HTERT RPE-1 (cell line): ENCODE data around the gene ENTPD6.

Experiments used
- in situ Hi-C: fragments of 300-500 bp; cut with MboI; formaldehyde crosslinking; loops from 4 replicates; pipeline ENCODE4 v1.14.3; 2020; ENCODE audit warnings: low sequenced_read_pairs

ENTPD6 gene

DNA sequence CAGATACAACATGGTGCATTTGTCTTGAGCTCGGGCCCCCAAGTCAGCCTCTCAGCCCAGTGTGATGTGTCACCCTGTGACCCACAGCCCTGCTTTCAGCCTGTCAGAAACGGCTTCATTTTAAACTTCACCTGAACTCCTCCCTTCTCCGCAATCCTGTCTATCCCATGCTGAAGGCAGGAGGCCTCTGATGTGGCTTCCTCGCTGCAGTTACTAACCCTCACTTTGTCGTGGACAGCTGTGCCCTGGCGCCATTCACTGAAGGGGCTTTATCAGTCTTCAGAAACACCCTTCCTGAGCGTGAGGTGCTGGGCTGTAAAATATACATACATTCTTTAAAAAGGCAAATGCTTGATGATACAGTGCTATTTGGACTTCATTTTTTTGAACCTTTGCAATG, 7.9 kb upstream of the ENTPD6 start:
- in situ Hi-C loops, result no loop called here

DNA sequence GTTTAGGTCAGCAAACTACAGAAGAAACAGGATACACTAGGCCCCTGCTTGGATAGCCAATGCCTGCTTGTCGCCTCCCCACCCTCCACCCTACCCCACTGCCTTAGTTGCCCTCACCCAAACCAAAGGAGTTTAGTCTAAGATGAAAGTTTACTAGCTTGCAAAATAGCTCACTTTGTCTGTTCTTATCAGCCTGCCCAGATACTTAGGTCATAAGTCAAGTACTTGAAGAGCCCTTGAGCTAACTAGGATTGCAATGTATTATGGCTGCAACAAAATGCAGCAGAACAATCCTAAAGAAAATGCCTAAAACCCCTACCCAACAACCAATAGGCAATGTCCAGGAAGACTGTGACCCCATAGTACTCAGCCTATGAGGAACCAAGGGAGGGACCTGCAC, 7.3 kb upstream of the ENTPD6 start:
- in situ Hi-C loops, result no loop called here

DNA sequence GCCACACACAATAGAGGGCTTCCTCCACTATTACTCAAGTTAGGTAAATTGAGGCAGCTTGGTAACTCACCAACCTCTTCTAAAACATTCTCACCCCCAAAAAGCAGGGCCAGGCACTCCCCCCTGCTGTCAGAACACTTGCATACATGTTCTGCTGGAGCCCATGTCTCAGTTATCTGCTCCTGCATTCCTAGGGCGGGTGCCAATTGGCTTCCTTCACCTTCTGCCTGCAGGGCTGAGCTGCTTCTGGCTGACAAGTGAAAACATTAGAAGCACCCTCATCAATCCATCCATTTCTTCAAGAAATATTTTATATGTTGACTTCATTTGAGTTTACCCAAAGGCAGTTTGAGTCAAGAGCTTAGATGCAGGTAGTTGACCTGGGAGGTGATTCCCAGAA, 4.5 kb upstream of the ENTPD6 start:
- in situ Hi-C loops, result no loop called here

DNA sequence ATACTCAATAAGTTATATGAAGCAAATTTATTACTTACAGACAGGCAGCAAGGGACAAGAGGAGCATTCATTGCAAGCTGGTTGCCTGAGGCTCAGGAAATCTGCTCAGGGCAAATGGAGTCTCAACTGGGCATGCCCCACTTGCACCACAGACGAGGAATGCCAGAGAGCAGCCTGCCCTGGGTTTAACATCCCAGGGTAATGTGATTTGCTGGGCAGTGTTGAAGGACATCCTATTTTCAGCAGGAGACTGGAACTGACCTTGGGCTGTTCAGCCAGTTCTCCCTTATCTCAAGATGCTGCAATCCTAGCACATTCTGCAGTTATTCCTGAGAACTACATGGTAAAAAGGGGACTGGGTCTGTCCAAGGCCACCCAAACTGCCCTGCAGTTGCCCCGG, 3.8 kb upstream of the ENTPD6 start:
- in situ Hi-C loops, result no loop called here

DNA sequence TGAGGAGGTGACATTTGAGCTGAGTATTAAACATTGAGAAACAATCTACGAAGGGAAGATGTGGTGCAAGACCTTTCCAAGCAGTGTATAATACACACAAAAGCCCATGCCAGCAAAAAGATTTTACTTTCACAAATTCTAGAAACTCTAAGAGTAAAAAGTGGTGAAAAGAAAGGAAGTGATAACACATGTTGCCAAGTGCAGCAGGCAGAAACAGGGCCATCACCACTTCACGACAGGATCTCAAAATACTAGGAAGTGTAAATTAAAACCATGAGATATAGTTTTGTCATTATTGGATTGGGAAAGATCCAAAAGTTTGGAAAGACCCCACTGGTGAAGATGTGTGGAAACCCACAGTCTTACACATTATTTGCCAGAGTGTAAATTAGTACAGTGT, 1.7 kb upstream of the ENTPD6 start:
- in situ Hi-C loops, result no loop called here

DNA sequence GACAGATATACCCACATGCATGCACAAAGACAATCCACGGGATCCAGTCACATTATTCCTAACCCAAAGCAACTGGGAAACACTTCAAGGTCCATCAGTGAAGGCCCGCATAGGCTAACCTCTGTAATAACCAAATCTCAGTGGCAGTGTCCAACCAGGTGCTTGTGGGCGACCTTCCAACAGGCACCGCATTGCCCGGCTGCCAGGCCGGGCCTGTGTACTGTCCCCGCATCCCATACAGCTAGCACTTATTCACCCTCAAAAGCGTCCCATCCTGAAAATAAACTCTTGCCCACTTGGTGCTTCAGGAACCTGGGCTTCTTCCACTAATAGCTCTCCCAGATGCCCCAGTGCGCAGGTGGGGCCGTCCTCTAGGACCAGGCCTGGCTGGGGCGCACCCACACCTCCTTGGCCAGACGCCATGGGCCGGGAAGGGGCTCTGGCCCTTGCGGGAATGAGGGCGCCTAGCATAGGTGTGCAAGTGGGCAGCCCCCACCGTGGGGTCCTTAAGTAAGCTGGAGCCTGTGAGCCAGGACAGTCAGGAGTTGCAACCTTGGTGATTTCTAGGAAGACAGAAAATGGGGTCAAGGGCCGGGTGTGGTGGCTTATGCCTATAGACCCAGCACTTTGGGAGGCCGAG, 1.1 kb upstream of the ENTPD6 start:
- in situ Hi-C loops, result no loop called here

DNA sequence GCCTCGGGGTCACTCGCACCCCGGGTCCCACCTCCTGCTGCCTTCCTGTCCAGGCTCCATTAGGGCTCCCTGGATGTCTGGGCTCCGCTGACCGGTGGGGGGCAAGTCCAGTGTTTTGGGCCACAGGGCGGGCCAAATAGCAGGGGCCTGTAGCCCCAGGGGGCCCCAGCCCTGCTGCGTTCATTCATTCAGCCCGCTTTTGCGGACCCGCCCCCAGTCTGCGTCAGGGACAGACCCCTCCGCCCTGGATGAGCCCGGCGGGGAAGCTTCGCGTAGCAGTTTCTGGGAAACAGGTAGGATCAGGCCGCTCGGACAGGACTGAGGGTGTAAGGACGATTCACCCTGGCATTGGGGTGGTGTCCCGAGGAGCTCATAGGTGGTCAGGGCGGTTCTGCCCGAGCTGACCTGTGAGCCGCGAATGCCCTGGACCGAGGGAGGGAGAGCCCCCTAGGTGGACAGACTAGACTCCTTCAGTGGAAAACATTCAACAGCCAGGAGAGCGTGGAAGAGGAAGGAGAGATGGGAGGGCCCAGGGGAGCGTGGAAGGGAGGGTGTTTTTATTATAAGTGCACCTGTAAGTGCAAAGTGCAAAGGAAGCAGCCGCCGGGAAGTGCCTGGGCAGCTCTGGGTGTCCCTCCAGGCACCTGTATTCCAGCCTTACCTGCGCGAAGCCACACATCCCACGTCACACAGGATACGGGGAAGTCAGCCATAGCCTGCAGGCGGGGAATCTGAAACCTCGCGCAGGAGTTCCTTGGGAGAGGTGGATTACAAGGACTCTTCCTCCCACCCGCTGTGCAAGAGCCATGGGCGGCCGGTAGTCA, 662 bp downstream of the ENTPD6 start:
- in situ Hi-C loops, result no loop called here

DNA sequence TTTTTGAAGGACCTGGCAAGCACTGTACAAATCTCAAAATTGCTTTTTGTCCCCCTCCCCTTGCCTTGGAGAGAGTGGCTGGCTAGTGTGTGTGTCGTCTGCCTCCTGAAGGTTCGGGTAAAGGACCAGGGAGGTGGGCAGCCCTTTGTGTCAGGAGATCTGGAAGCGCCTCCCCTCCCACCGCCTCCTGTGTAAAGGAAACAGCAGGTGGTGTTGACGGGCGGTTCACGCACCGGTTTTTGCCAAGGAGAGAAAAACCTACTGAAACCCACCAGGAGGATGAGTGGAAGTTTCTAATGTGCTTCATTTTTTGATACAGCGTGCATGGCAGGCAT, 1.2 kb downstream of the ENTPD6 start:
- in situ Hi-C loops, result no loop called here

DNA sequence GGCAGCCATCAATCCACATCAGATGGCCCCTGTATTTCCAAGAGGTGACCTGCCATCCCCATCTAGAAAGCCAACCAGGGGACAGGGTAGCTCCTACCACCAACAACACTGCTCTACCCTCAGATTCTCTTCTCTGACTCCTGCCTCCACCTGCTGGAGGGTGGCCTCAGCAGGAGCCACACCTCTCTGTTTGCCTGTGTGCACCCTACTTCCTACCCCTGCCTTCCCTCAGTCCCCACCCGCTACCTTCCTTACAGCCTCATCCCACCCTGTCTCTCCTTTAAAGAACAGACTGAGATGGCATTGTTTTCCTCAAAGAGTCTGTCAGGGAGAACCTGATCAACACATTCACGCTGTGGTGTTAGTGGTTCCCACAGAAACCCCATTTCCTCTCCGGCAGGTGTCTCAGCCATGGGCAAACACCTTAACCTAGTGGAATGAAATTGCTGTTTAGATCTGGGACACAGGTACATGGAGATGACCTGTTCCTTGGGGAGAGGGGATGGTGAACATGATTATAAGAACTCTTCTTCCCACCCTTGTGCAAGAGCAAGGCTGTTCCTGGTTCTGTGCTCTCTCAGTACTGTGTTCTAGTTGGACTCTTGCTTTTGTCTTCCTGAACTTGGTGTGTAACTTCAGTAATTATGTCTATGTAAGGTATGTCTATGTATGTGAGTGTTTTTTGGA, 1.8 kb downstream of the ENTPD6 start:
- in situ Hi-C loops, result no loop called here

DNA sequence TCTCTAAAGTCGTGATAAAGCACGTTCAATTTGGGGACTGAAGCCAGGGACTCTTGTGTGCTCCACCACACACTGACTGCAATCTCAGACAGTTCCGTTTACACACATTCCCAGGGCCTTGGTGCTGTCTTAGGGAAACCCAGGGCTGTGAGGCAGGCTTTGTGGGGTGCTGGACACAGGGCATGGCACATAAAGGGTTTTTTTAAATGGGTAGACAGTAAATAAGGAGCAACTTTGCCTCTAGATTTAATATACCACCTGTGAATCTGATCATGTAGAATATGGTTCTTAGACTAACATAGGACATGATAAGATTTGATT, 2.3 kb downstream of the ENTPD6 start:
- in situ Hi-C loops, result no loop called here

DNA sequence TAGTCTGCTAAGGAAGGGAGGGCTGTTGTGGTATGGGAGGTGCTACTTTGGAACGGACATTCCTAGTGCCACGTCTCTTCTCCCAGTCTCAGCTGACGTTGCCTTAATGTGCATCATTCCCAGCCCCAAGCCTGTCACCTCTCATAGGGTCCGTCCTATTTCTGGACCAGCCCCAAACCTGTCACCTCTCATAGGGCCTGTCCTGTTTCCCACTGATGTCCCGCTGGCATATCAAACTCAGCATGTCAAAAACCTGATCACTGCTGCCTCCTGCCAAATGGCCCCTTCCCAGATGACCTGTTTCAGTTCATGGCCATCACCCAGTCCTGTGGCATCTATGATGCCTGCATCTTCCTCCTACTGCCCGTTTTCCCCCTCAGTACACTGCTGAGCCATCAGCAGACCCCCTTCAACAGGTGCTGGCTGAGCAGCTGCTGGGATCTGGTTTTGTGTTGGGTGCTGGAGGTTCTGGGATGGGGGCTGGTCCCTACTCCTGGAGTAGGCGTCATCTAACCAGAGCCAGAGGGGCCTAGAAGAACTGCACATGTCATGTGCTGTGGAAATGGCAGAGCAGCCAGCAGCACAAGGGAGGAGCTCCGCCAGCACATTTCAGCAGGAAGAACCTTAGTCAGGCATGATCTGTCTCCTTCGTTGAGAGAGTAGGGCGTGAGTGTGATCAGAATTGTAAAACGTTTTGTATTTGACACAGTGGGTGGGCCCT, 3.3 kb downstream of the ENTPD6 start:
- in situ Hi-C loops, result no loop called here

DNA sequence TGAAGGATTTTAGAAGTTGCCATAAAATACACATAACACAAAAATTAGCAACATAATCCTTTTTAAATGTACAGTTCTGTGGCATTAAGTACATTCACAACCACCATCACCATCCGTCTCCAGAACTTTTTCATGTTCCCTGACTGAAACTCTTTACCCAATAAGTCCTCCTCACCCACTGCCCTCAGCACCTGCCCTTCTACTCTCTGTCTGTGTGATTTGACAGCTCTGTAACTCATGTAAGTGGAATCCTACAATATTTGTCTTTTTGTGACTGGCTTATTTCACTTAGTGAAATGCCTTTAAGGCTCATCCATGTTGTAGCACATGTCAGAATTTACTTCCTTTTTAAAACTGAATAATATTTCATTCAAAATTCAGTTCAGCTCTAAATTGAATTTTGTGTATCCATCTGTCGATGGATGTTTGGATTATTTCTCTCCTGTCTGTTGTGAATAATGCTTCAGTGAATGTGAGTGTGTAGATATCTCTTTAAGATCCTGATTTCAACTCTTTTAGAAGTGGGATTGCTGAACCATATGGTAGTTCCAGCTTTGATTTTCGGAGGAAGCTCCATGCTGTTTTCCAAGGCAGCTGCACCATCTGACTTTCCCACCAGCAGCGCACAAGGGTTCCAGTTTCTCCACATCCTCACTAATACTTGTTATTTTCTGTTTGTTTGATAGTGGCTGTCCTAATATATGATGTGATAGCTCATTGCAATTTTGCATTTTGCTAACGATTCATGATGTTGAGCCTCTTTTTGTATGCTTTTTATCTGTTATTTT, 4.2 kb downstream of the ENTPD6 start:
- in situ Hi-C loops, result no loop called here

DNA sequence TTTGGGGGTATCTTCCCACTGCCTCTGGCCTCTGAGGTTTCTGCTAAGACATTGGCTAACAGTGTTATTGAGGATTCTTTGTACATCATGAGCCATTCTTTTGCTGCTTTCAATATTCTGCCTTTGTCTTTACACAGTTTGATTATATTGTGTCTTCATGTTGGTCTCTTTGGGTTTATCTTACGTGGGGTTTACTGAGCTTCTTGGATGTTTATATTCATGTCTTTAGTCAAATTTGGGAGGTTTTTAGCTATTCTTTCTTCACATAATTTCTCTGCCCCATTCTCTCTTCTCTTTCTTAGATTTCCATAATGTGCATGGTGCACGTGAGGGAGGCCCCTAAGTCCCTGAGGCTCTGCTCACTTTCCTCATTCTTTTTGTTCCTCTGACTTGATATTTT, 7.6 kb downstream of the ENTPD6 start:
- in situ Hi-C loops, result no loop called here

DNA sequence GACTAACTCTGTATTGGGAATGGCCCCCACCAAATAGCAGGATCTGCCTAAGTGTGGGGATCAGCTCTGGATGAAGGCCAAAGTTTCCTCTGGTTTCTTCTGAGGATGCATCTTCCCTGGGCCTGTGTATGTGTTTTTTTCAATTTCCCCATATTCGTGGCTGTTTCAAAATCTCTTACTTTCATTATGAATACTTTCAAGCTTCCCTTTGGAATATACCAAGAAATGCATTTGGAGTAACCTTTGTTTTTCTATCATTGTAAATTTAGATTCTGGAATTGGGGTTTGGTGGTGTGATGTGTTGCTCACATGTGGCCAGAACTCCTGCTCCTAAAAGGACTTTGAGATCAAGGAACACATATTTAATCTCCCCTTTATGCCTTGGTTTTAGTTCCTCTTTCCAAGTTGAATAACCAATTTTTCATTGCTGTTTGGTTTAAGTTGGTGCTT, 8.4 kb downstream of the ENTPD6 start:
- in situ Hi-C loops, result no loop called here

DNA sequence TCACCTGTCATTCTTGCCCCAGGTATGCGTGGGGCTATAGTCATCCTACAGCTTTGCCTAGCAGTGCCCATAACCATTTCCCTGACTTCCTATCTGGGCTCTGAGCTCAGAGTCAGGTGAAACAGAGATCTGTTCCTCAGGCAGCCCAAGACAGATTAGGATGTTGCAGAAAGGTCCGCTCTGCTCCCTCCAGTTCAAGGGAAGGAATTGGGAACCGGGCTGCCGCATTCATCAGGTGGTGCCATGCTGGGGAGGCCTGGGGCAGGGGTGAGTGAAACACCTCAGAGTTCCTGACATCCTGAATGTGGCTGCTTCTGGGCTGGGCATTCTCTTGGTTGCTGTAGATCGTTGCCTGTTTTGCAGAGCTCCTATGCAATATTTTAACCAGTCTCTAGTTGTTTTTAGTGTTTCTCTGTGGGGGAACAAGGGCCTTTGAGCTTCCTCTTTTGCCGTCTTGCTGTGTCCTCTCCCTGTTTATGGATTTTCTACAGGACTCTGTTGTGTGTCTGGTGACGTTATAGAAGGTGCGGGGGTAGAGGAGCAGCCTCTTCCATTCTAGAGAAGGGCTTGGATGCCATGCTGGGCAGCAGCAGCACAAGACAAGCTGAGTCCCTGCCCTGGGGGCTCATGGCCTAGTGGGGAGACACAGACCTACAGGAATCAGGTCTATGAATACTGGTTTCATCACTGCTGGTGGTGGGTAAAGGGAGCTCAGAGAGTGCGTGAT, 9.2 kb downstream of the ENTPD6 start:
- in situ Hi-C loops, result no loop called here

DNA sequence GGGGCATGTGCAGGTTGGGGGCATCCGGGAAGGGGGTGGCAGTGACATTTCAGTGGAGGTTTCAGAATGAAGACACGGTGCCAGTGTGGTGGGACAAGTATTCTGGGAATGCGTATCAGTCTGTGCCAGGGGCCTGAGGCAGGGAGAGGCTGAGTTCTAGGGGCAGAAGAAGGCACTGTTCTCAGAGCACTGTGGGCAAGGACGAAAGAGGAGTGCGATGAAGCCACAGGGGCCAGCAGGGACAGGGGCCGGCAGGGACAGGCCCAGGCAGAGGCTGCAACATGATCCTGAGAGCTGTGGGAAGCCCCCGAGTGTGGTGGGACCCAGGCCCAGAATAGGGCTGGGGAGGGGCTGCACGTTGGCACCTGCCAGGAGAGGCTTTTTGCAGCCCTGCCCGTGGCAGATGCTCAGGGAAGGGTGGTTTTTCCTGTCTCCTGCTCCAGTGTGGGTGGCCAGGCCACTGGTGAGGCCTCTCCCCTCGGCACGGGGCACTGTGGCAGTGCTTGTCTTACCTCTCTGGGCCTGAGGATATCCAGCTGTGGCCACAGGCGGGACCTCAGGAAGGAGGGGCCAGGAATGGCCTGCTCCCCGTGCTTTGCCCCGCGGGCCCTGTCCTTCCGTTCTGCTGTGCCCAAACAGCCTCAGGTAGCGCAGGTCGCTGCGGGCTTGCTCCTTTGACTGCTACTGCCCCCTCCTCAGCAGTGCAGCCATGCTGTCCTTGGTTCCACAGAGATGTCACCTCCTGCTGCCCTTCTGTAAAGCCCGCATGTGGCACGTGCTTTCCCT, 10.0 kb downstream of the ENTPD6 start:
- in situ Hi-C loops, result no loop called here

DNA sequence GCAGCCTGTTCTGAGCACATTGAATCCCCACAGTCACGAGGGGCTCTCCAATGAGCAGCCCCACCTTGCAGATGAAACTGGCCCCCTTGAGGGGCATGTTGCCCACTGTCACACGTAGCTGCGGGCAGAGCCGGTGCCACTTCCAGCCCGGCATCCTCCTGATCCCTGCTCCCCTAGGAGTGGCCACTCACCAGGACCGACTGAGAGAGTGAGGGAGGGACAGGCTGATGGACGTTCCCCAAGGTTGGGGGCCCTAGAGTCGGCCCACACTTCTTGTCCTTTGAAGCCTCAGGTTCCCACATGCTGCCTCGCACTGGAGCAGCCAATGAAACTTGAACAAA, 10.5 kb downstream of the ENTPD6 start:
- in situ Hi-C loops, result no loop called here

DNA sequence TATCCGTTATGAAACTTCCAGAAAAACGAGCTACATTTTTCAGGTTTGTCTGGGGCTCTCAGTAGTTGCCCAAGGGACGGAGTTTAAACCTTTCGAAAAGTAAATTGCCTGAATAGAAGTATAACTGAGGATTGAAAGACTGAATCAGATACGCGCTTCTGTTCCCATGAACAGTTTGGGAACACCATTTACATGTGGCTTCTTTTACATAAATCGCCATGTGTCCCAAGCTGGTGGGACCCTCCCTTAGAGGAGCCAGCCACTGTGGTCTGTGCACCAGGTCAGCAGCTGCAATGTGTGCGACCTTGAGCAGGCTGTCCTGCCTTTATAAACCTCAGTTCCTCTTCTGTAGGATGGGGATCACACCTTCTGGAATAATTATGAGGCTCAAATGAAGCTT, 11.0 kb downstream of the ENTPD6 start:
- in situ Hi-C loops, result no loop called here

DNA sequence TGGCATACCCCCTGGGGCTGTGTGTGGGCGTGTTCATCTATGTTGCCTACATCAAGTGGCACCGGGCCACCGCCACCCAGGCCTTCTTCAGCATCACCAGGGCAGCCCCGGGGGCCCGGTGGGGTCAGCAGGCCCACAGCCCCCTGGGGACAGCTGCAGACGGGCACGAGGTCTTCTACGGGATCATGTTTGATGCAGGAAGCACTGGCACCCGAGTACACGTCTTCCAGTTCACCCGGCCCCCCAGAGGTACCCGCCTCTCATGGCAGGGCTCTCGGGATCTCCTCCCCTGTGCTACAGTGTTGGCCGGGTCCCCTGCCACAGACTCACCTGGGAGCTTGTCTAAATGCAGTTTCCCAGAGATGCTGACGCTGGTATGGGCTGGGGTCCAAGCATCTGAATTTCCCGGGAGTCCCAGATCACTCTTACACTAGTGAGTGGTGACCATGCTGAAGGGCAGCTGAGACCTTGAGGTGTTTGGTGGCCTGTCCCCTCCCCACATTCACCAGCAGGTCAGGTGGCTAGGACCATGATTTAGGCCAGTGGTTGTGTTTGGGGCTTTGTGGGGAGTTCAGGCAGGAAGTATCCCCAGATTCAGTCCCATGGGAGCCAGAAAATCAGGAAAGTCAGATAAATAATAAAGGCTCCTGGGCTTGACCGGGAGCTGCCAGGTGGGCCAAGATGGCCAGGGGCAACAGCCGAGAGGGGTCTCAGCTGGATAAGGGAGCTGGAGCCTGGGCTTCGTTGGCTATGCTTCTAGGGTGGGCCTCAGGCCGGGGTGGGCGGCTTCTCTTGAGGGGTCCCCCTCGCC, 11.8 kb downstream of the ENTPD6 start:
- in situ Hi-C loops, result no loop called here
